Measurements from ENCODE around the gene HSPB2.

The HSPB2 gene

GRCh38 chr11:111941963-111942362 lies 29.4 kb downstream of the HSPB2 start:
- peak; percentile 81 for DNase-seq

- DNase-seq = no peak
Observed at GRCh38 chr11:111942829-111943228, 30.3 kb downstream of the HSPB2 start.

GRCh38 chr11:111944139-111944538 lies 31.6 kb downstream of the HSPB2 start:
- no peak for DNase-seq

- DNase-seq = no peak
Observed at GRCh38 chr11:111944651-111945051, 32.1 kb downstream of the HSPB2 start.

- DNase-seq = no peak
Observed at GRCh38 chr11:111945198-111945597, 32.7 kb downstream of the HSPB2 start.

GRCh38 chr11:111946499-111946898 lies 34.0 kb downstream of the HSPB2 start:
- DNase-seq = no peak

GRCh38 chr11:111947143-111947542 lies 34.6 kb downstream of the HSPB2 start:
- DNase-seq = no peak

- DNase-seq = no peak
Observed at GRCh38 chr11:111949519-111950426, 37.2 kb downstream of the HSPB2 start.

- no peak for DNase-seq
Observed at GRCh38 chr11:111951565-111951964, 39.0 kb downstream of the HSPB2 start.

- peak; percentile 72 for DNase-seq
Observed at GRCh38 chr11:111954154-111954553, 41.6 kb downstream of the HSPB2 start.

GRCh38 chr11:111957663-111958444 lies 45.3 kb downstream of the HSPB2 start:
- peak; percentile 94 for DNase-seq

- DNase-seq = no peak
Observed at GRCh38 chr11:111960916-111961315, 48.4 kb downstream of the HSPB2 start.

- no peak for DNase-seq
Observed at GRCh38 chr11:111961389-111962300, 49.1 kb downstream of the HSPB2 start.

Measured in NCI-H2171 treated with DMSO at 0.1 percent for 48 hours (cell line).